A375 (cell line): ENCODE results near the gene RAD17. TPM values are rescaled to one million over a fixed set of nuclear protein-coding genes. Genes with fewer than 3 reads are reported as not detected.

Source experiments
- total RNA-seq: library from RNA; depleted of rRNA; stranded (reverse); fragments of >200 nt; shearing (Covaris generic); gene quantifications from 2 replicates; pipeline ENCODE4 v1.2.3, GENCODE V29; 2014; rRNA removed

Gene RAD17, protein sequence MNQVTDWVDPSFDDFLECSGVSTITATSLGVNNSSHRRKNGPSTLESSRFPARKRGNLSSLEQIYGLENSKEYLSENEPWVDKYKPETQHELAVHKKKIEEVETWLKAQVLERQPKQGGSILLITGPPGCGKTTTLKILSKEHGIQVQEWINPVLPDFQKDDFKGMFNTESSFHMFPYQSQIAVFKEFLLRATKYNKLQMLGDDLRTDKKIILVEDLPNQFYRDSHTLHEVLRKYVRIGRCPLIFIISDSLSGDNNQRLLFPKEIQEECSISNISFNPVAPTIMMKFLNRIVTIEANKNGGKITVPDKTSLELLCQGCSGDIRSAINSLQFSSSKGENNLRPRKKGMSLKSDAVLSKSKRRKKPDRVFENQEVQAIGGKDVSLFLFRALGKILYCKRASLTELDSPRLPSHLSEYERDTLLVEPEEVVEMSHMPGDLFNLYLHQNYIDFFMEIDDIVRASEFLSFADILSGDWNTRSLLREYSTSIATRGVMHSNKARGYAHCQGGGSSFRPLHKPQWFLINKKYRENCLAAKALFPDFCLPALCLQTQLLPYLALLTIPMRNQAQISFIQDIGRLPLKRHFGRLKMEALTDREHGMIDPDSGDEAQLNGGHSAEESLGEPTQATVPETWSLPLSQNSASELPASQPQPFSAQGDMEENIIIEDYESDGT
- total RNA-seq, result 17.7 and 25.7 TPM in 2 replicates

DNA sequence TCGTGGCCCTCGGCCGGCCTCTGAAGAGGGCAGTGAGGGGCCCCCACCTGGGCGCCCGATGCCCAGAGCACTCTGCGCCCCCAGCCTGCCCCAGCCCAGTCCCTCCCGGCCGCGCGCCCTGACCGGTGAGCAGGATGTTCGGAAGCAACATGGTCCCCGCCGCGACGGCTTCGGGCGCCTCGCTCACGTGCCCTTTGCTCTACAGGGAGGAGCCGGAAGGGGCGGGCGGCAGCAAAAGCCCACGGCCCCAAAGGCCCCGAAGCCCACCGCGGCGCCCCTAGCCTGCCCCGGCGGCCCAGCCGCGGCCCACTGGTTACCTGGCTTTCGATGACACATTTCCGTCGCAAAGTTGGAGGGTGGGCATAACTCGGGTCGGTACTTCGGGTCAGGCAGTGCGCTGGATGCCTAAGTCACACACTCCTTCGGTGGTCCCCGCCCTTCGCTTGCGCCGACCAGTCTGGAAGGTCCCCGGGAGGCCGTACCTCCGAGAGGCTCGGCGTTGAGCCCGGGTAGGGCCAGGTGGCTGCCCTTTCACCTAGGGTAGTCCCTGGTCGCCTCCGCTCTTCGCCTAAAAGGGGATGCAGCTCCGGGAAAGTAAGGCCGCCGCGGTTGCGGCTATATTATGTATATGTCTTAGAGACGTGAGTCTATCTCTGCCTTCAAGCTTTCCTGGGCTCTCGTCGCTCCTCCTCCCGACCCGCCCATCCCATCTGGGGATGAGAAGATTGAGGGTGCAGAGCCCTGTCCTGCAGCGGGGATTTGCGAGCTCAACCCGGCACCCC lies at the start of gene RAD17, which contains the start of the genes AK6 and TAF9:
Gene RAD17, plus strand, starts transcription at position 479 of the 782 bp plus-strand sequence. CDS start 2,391 bp downstream, outside the sequence.
Gene AK6, minus strand, starts transcription at position 181 of the 782 bp plus-strand sequence. Its CDS starts 30 bp downstream, at position 151.
Gene TAF9, minus strand, starts transcription at position 181 of the 782 bp plus-strand sequence. CDS start 3,783 bp downstream, outside the sequence.

DNA sequence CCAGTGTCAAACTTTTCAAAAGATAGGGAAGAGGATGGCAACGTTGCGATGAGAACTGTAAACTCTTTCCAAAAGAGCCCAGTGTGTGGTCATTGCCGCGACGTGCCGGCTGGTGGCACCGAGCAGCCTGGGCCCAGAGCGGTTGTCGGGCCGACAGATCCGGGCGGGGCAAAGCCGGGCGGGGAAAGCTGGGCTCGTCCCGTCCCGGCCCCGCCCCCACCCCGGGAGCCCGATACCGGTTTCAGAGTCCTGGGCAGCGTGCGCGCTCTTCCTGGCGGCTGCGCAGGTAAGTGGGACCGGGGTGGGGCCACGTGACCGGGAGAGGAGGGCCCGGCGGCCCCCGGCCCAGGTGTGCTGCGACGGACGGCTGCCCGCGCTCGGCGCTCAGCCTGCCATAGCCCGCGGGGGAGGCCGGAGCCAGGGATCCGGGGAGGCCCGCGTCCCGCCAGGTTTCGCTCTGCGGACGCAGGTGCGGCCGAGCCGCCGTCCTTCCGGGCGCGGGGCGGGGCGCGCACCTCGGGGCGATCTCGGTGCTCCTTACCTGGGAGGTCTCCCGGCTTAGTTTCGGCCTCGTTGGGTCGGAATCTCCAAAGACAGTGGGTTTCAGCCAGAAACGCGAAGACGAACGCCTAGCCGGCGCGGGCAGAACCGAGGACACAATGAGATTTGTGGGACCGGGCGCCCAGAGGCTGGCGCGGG lies 45.4 kb downstream of the RAD17 start, which contains the start of gene MARVELD2:
Gene MARVELD2, plus strand, starts transcription at position 232 of the 699 bp plus-strand sequence. CDS start 4,270 bp downstream, outside the sequence.

Other genes with a start within 250 kb of the RAD17 start
- 149 and 179 TPM in 2 replicates for gene CCNB1, start 202.7 kb upstream of the RAD17 start, total RNA-seq
- gene CENPH, start 180.2 kb upstream of the RAD17 start, total RNA-seq, result 79.0 and 80.6 TPM in 2 replicates
- gene CDK7, start 134.9 kb upstream of the RAD17 start, total RNA-seq, result 53.7 and 65.3 TPM in 2 replicates
- gene CCDC125, start 37.0 kb upstream of the RAD17 start, total RNA-seq, result 5.7 and 6.9 TPM in 2 replicates
- 44.2 and 79.7 TPM in 2 replicates for gene AK6, start 298 bp upstream of the RAD17 start, total RNA-seq
- gene TAF9, start 298 bp upstream of the RAD17 start, total RNA-seq, result 111 and 141 TPM in 2 replicates
- 0.08 and 0.13 TPM in 2 replicates for gene MARVELD2, start 45.3 kb downstream of the RAD17 start, total RNA-seq
- gene OCLN, start 123.0 kb downstream of the RAD17 start, total RNA-seq, result 0.11 and 0.34 TPM in 2 replicates
- 41.1 and 49.4 TPM in 2 replicates for gene GTF2H2C, start 190.4 kb downstream of the RAD17 start, total RNA-seq